Keratinocyte (primary cell): ENCODE measurements around the gene MAB21L2.

Experiments
- CTCF ChIP-seq, 3 experiments: IDR thresholded peaks in 1 of 3; conservative IDR thresholded peaks in 1 of 3; optimal IDR thresholded peaks in 1 of 3; 2 replicates in 2 of 3; 3 replicates in 1 of 3; pipeline versions ENCODE3 to v1.5.1; 2011; ENCODE audit warnings: low read length in 3 of 3, mild to moderate bottlenecking in 3 of 3, moderate library complexity in 2 of 3, control low read depth in 1 of 3, inconsistent platforms in 1 of 3; ENCODE audit not compliant: insufficient read depth in 2 of 3; ENCODE audit errors: extremely low read depth in 1 of 3
- EZH2 ChIP-seq: IDR thresholded peaks from one replicate; pipeline ENCODE4 v1.6.1; 2012; ENCODE audit warnings: inconsistent platforms, mild to moderate bottlenecking, low read length, moderate library complexity

GRCh38 chr4:150533673-150534072 lies 48.3 kb upstream of the MAB21L2 start:
- TF ChIP-seq CTCF (optimal IDR thresholded peaks at IDR 0.05 in 1 of 3, IDR thresholded peaks at IDR 0.05 in 1 of 3, conservative IDR thresholded peaks at IDR 0.05 in 1 of 3; ENCODE audit: extremely low read depth in 1 of 3, insufficient read depth in 2 of 3, low read length in 3 of 3) (no peak), EZH2 (no peak)
